Hindlimb muscle (tissue), 1 donor: ENCODE measurements around the gene FBXO17. TPM values are rescaled to one million over a fixed set of nuclear protein-coding genes. Genes with fewer than 3 reads are reported as not detected.
"Not testable (repeated sequence)": the region's sequence is repeated elsewhere in the genome, so short reads cannot be mapped to it uniquely, and the experiment has no call there.

Source experiments
- DNase-seq: peaks from one replicate; pipeline ENCODE4 v3.0.0-alpha.2; 2013
- polyA plus RNA-seq: library from polyadenylated mRNA; unstranded; fragments of 120-200 nt; gene quantifications from one replicate; pipeline ENCODE4 v1.2.1, GENCODE V29; 2013; ENCODE audit not compliant: insufficient read length

Gene FBXO17
- polyA plus RNA-seq, 1 donor, result 32.3 TPM

- DNase-seq, result no peak
Observed at GRCh38 chr19:38979812-38980211, 4.3 kb upstream of the FBXO17 start.

GRCh38 chr19:38978326-38978689 is 2.8 kb upstream of the FBXO17 start:
- no peak for DNase-seq

DNA sequence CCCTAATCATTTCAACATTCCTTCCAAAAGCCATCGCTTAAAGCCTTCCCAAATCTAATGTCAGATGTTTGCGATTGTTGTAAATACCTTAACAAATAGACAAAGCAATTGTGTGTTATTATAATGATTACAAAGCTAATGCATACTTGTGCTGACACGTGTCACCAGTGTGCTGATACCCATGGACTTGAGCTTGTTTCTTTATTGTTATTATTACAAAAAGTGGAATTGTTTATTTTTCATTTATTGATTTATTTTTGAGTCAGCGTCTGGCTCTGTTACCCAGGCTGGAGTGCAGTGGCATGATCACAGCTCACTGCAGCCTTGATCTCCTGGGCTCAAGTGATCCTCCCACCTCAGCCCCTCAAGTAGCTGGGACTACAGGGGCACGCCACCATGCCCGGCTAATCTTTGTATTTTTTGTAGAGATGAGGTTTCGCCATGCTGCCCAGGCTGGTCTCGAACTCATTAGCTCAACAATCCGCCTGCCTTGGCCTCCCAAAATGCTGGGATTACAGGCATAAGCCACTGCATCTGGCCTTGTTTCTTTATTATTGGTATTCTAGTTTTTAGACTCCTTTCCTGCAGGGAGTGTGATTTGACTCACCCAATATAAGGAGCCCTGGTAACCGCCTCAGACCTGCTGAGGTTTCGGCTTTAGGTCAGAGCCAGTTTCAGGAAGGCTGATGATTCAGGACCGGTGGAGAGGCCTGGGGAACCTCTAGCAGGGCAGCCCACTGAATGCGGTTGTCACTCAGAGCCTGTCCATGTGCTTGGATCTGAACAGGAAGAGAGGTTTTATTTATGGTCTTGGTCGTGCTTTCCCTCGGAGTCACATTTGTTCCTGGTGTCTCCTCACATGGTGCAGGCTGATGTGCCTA is 2.1 kb upstream of the FBXO17 start:
- no peak for DNase-seq

- DNase-seq, result peak; percentile 69
Observed at GRCh38 chr19:38975861-38976271, 324 bp upstream of the FBXO17 start.

GRCh38 chr19:38974624-38975213 is 823 bp downstream of the FBXO17 start:
- DNase-seq, result peak; percentile 36

DNA sequence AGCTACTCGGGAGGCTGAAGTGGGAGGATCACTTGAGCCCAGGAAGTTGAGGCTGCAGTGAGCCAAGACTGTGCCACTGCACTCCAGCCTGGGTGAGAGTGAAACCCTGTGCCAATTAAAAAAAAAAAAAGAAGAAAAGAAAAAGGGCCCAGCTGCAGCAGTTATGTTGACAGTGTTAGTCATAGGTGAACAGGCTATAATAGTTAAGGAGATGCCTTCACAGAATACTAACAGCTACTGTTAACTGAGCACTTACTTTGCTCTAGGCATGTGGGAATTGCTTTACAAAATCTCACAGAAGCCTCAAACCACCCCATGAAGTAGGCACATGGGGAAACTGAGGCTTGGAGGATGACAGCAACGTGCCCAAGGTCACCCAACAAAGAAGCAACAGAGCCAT is 3.9 kb downstream of the FBXO17 start:
- no peak for DNase-seq

- DNase-seq, result no peak
Observed at GRCh38 chr19:38970664-38971532, 4.6 kb downstream of the FBXO17 start.

GRCh38 chr19:38966149-38966548 is 9.4 kb downstream of the FBXO17 start:
- not testable (repeated sequence) for DNase-seq

DNA sequence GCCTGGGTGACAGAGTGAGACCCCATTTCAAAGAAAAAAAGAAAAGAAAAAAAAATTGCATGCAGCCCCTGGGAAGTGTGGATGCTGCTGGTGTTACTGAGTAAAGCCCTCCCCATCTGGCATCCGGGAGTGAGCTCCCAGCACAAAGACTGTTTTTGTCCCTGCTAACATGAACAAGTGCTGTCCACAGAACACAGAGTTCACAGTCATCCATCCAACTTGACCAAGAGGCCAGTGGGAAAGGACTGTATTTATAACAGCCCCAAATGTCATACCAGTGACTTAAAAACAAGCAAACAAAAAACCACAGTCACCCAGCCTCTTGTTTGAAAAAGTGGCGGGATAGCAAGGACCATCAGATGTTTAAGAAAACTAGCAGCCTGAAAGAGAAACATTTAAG is 10.8 kb downstream of the FBXO17 start:
- no peak for DNase-seq

DNA sequence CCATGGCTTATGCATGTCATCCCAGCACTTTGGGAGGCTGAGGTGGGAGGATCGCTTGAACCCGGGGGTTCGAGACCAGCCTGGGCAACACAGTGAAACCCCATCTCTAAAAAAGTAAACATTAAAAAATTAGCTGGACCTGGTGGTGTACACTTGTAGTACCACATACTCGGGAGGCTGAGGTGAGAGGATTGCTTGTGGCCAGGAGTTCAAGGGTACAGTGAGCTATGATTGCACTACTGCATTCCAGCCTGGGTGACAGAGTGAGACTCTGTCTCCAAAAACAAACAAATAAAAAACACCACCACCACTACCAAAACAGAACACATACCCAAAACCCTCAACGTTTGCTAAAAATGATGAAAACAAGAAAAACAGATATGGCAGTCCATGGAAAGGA is 15.9 kb downstream of the FBXO17 start:
- DNase-seq, result no peak

DNA sequence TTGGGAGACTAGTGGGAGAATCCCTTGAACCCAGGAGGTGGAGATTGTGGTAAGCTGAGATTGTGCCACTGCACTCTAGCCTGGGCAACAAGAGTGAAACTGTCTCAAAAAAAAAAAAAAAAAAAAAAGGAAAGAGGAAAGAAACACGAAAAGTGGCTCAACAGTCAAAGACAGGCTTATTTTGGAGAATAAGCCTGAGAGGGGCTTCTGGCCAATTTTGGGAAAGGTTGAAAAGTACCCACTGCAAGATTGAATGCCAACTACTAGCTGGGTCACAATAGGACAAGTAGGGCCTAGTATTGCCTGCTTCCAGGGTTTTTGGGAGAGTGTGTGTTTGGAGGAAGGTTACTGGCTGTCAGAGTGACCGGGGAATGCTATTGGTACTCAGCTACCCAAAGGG is 17.2 kb downstream of the FBXO17 start:
- DNase-seq, result no peak

DNA sequence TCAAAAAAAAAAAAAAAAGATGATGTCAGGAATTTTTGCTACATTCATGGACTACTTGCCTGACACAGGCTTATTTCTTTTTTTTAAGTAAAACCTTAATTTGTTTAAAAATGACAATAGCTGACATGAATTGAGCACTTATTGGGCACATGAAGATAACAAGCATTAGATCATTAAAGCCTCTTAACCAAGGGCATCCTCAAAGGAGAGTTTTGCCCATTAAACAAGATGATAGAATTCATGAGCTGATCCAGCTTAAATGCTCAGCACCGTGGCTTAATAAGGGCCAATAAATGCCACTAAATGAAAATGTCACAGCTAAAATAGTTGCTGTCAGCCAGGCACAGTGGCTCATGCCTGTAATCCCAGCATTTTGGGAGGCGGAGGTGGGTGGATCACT is 19.3 kb downstream of the FBXO17 start:
- no peak for DNase-seq

DNA sequence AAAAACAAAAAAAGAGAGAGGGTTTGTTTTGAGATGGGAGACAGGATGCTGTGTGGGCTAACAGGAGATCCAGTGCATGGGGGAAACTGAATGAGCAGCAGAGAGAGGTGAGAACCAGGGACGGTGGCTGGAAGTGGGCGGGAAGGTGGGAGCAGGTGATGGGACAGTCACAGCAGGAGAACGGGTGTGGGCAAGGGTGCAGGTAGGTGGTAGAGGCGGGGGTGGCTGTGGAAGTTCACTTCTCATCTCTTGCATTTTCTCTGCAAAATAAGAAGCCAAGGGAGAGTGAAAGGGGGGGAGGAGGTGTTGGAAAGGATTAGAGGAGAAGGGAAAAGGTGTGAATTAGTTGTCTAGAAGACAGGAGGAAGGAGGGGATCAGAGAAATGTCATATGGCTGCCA is 21.9 kb downstream of the FBXO17 start:
- no peak for DNase-seq

- DNase-seq, result no peak
Observed at GRCh38 chr19:38952395-38953165, 23.0 kb downstream of the FBXO17 start.

DNA sequence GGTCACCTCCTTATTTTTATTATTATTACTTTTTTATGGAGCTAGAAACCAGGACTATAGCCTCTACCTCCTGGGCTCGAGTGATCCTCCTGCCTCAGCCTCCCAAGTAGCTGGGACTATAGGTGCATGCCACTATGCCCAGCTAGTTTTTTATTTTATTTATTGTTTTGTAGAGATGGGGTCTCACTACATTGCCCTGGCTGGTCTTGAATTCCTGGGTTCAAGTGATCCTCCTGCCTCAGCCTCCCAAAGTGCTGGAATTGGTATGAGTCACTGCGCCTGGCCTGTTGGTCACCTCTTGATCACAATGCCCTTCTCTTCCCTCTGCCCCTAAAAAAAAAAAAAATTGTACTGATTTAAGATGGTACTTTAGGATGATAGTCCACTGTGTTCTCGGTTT is 24.4 kb downstream of the FBXO17 start:
- no peak for DNase-seq

GRCh38 chr19:38949580-38950367 is 25.8 kb downstream of the FBXO17 start:
- DNase-seq, result peak; percentile 79

- no peak for DNase-seq
Observed at GRCh38 chr19:38946229-38947010, 29.1 kb downstream of the FBXO17 start.

DNA sequence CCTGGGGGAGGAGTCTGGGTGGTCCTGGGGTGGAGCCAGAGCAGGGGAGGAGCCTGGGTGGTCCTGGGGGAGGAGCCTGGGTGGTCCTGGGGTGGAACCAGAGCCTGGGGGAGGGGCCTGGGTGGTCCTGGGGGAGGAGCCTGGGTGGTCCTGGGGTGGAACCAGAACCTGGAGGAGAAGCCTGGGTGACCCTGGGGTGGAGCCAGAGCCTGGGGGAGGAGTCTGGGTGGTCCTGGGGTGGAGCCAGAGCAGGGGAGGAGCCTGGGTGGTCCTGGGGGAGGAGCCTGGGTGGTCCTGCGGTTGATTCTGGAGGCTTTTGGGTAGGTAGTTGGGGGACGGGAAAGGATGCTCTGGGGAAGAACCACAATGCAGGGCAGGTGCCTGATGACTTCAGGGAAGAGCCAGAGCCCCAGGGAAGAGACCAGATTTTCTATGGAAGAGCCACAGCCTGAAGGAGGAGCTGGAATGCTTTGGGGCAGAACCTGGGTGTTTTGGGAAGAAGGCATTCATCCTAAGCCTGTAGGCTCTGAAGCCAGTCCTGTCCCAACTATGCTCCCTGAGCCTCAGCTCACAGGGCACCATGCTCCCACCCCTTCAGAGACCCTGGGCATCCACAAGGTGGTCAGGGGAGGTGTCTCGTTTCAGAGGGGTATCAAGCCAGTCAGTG is 29.8 kb downstream of the FBXO17 start:
- DNase-seq, result no peak

DNA sequence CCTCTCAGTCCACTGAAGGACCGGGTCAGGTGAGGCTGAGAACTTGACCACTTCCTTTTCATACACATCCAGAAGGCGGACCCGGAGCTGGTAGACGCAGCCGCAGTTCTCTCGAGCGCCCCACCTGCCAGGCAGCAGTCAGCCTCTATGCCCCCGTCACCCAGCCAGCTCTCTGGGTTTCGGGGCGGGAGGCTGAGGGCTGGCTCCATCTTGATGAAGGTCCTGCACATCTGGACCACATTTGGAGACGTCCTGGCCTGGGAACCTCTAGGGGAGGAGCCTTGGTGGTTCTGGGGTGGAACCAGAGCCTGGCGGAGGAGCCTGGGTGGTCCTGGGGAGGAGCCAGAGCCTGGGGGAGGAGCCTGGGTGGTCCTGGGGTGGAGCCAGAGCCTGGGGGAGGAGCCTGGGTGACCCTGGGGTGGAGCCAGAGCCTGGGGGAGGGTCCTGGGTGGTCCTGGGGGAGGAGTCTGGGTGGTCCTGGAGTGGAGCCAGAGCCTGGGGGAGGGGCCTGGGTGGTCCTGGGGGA is 30.5 kb downstream of the FBXO17 start:
- no peak for DNase-seq
